Loucy (cell line): ENCODE data around the gene CYS1.

Experiments used
- CTCF ChIP-seq: fragments of 200-600 bp; sonication (generic); conservative IDR thresholded peaks from 2 replicates; pipeline ENCODE4 v1.5.1; 2014; ENCODE audit warnings: mild to moderate bottlenecking, antibody characterized with exemption, low read length
- EZH2phosphoT487 ChIP-seq: fragments of 200-600 bp; IDR thresholded peaks from 2 replicates; pipeline ENCODE4 v1.6.1; 2018; ENCODE audit warnings: antibody characterized with exemption, mild to moderate bottlenecking, moderate library complexity, borderline replicate concordance

GRCh38 chr2:10085043-10085667 is 4.9 kb upstream of the CYS1 start:
- no peak for TF ChIP-seq CTCF
- TF ChIP-seq EZH2phosphoT487, result no peak
